Forelimb muscle (tissue), 1 donor: Measurements from ENCODE around the gene SYNE2. TPM values are rescaled to one million over a fixed set of nuclear protein-coding genes. Genes with fewer than 3 reads are reported as not detected.
"Not testable (repeated sequence)": the region's sequence is repeated elsewhere in the genome, so short reads cannot be mapped to it uniquely, and the experiment has no call there.

Experiments
- DNase-seq: peaks from one replicate; pipeline ENCODE4 v3.0.0-alpha.2; 2013; ENCODE audit warnings: low read depth
- polyA plus RNA-seq: library from polyadenylated mRNA; unstranded; fragments of 120-200 nt; gene quantifications from one replicate; pipeline ENCODE4 v1.2.1, GENCODE V29; 2013; ENCODE audit not compliant: insufficient read length

The SYNE2 gene
- polyA plus RNA-seq, 1 donor, result 53.5 TPM

- DNase-seq, result no peak
These were observed 172.7 kb downstream of the SYNE2 start for GRCh38 chr14:64025479-64025878.

- no peak for DNase-seq
These were observed 173.8 kb downstream of the SYNE2 start for GRCh38 chr14:64026600-64026999.

- DNase-seq, result no peak
These were observed 182.3 kb downstream of the SYNE2 start for GRCh38 chr14:64035143-64035542.

- DNase-seq, result not testable (repeated sequence)
These were observed 185.3 kb downstream of the SYNE2 start for GRCh38 chr14:64037869-64038745.

- DNase-seq, result no peak
These were observed 186.2 kb downstream of the SYNE2 start for GRCh38 chr14:64038841-64039542.

- DNase-seq, result no peak
These were observed 187.2 kb downstream of the SYNE2 start for GRCh38 chr14:64040044-64040443.

GRCh38 chr14:64043296-64043695, 190.5 kb downstream of the SYNE2 start:
- not testable (repeated sequence) for DNase-seq

GRCh38 chr14:64045091-64045490, 192.3 kb downstream of the SYNE2 start:
- DNase-seq, result no peak

GRCh38 chr14:64049616-64050381, 197.0 kb downstream of the SYNE2 start:
- DNase-seq, result no peak

GRCh38 chr14:64053694-64054669, 201.2 kb downstream of the SYNE2 start:
- no peak for DNase-seq

GRCh38 chr14:64059454-64060198, 206.8 kb downstream of the SYNE2 start:
- DNase-seq, result no peak

GRCh38 chr14:64060199-64060545, 207.4 kb downstream of the SYNE2 start:
- DNase-seq, result no peak

GRCh38 chr14:64060648-64061096, 207.9 kb downstream of the SYNE2 start:
- no peak for DNase-seq

GRCh38 chr14:64061115-64061514, 208.3 kb downstream of the SYNE2 start:
- no peak for DNase-seq

GRCh38 chr14:64061706-64062105, 208.9 kb downstream of the SYNE2 start:
- no peak for DNase-seq

- DNase-seq, result peak; percentile 8
These were observed 209.7 kb downstream of the SYNE2 start for GRCh38 chr14:64062381-64063115.

- DNase-seq, result no peak
These were observed 211.6 kb downstream of the SYNE2 start for GRCh38 chr14:64064447-64064846.

- no peak for DNase-seq
These were observed 217.0 kb downstream of the SYNE2 start for GRCh38 chr14:64069634-64070359.
